Omental fat pad (tissue), 4 donors: Measurements from ENCODE around the gene SETD1A. TPM values are rescaled to one million over a fixed set of nuclear protein-coding genes. Genes with fewer than 3 reads are reported as not detected.

Experiments
- ATAC-seq: fragments of 150-250 bp; one replicate; pipeline ENCODE4 v1.9.1; 2016; ENCODE audit warnings: mild to moderate bottlenecking, moderate library complexity; ENCODE audit not compliant: low FRiP score
- DNase-seq: peaks from one replicate; pipeline ENCODE4 v3.0.0-alpha.2; 2019; ENCODE audit warnings: low spot score
- total RNA-seq, 4 donors: library from RNA; depleted of rRNA; stranded (reverse); fragments of >200 nt; gene quantifications; one replicate each; pipeline ENCODE4 v1.1.0, GENCODE V29; 2016
- TF ChIP-seq, protein P1 (sequence below), 3 donors: fragments of 450-650 bp; IDR thresholded peaks; one replicate each; pipeline ENCODE4 v1.5.1; 2016 to 2017; ENCODE audit warnings: antibody characterized with exemption in 3 of 3, mild to moderate bottlenecking in 3 of 3, moderate library complexity in 2 of 3

SETD1A gene
- total RNA-seq, 4 donors from 2014 or later, result 5.3 to 13.6 (median 9.2) TPM

DNA sequence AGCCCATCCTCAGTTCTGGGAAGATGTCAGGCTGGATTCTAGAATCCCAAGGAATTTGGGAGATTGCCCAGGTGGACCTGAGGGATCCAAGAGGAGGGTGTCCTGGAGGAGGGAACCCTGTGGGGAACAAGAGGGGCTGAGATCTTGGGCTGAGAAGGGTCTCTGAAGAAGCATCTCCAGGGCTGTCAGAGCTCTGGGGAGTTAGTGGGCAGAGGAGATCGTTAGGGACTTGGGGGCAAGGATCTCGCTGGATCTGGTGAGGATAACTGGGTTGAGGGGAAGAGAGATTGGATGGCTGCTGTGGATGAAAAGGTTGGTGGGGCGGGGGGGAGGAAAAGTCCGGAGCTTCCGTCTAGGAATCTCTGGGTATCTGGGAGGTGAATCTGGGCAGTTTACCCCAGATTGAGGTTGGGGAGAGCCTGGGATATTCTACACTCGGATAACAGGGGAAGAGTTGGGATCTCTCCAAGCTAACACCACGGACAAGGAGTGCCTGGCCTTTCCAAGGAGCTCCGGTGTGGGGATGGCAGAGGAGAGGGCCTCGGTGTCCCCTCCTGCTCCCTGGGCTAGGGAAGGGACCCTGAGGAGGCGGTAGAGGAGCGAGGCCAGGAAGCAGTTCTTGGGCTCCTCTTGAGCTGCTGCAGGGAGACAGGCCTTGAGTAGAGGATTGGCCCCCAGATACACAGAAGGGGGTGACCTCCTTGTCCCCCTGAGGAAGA is 32.5 kb upstream of the SETD1A start:
- DNase-seq (no peak), ATAC-seq (no peak)
- TF ChIP-seq, protein P1, sequence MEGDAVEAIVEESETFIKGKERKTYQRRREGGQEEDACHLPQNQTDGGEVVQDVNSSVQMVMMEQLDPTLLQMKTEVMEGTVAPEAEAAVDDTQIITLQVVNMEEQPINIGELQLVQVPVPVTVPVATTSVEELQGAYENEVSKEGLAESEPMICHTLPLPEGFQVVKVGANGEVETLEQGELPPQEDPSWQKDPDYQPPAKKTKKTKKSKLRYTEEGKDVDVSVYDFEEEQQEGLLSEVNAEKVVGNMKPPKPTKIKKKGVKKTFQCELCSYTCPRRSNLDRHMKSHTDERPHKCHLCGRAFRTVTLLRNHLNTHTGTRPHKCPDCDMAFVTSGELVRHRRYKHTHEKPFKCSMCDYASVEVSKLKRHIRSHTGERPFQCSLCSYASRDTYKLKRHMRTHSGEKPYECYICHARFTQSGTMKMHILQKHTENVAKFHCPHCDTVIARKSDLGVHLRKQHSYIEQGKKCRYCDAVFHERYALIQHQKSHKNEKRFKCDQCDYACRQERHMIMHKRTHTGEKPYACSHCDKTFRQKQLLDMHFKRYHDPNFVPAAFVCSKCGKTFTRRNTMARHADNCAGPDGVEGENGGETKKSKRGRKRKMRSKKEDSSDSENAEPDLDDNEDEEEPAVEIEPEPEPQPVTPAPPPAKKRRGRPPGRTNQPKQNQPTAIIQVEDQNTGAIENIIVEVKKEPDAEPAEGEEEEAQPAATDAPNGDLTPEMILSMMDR (IDR thresholded peaks at IDR 0.05), result no peak

DNA sequence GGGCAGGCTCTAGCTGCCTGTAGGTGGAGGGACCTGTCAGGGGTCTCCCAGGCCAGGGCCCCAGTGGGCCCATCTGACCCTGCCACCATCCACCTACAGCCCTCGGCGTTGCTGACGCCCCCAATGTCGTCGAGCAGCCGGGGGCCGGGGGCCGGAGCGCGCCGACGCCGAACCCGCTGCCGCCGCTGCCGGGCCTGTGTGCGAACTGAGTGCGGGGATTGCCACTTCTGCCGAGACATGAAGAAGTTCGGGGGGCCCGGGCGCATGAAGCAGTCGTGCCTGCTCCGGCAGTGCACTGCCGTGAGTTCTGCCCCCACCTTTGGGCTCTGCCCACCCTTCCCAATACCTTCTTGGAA is 31.9 kb upstream of the SETD1A start:
- ATAC-seq (no peak), DNase-seq (no peak)
- TF ChIP-seq, protein P1 (IDR thresholded peaks at IDR 0.05), result no peak

DNA sequence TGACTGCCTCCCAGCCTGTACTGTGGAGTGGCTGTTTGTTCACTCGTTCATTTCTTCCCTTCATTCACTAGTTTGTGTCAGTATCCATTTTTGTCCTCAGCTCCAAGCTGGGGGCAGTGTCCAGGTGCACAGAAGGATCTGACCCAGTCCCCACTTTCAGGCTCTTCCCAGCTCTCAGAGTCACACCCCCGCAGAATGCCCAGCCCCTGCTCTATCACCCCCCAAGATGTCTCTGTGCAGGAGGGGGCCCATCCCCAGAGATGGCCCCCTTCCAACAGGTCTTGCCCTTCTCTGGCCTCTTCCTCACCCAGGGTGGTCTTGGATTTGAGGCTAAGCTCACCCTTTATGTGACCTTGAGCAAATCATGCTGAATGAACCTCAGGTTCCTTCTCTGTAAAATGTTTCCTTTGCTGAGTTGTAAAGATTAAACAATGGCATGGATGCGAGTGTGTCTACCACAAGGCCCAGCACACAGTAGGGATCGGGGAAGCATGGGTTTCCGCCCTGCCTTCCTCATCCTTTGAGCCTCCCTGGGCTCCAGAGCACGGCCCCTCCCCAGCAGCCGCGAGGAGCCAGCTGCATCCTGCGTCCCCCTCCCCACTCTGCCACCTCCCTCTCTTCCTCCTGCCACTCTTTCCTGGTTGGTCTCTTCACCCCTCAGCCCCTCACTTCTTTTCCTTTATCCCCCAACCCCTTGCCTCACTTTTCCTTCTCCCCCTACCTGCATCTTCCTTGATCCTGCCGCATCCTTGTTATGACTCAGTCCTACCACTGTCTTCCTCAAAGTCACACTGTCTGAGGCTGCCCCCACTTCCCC is 31.4 kb upstream of the SETD1A start:
- ATAC-seq (no peak), DNase-seq (no peak)
- TF ChIP-seq, protein P1 (IDR thresholded peaks at IDR 0.05), result no peak

DNA sequence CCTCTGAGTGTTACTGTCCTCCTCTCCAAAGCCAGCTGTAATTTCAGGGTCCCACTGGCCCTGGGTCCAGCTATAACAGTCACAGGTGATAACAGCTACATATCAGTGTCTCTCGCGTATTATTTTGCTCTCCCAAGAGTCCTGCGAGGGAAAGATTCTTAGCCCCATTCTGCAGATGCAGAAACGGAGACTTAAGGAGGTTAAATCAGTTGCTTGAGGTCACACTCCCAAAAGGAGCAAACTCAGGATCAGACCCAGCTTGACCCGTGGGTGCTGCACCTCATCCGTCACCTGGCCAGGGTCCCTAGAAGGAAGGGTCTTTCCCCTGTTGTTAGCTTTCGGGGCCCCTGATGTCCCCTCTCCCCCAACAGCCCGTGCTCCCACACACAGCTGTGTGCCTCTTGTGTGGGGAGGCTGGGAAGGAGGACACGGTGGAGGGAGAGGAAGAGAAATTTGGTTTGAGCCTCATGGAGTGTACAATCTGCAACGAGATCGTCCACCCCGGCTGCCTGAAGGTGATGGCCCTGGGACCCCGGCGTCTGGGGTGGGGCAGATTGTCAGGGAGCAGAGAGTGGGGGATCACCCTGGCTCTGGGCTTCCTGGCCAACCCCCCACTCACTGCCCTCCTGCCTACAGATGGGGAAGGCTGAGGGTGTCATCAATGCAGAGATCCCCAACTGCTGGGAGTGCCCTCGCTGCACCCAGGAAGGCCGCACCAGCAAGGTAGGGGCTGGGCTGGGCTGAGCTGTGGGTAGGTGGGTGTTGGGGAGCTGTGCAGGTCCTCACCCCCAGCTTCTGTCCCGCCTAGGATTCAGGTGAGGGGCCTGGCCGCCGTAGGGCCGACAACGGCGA is 30.4 kb upstream of the SETD1A start:
- TF ChIP-seq, protein P1 (IDR thresholded peaks at IDR 0.05), result no peak
- DNase-seq, result no peak
- no peak for ATAC-seq

DNA sequence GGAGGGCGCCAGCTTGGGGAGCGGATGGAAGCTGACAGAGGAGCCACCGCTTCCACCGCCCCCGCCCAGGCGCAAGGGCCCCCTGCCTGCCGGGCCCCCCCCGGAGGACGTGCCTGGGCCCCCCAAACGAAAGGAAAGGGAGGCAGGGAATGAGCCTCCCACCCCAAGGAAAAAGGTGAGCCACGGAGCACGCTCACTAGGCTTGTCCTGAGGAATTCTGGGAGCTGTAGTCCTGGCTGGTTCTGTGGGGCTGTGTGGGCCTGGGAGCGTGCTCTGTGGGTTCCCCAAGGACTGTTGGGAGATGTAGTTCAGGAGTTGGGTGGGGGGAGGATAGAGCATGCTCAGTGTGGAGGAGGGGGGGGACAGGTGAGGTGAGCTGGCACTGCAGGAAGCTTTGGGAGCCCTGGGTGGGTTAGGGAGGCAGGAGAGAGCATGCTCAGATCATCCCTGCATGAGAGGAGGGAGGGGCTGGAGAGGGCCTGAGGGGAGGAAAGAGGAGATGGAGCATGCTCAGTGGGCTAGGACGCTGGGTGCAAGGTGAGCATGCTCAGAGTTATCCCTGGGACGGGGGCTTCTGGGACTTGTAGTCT is 29.7 kb upstream of the SETD1A start:
- ATAC-seq (no peak), DNase-seq (no peak)
- TF ChIP-seq, protein P1 (IDR thresholded peaks at IDR 0.05), result no peak

DNA sequence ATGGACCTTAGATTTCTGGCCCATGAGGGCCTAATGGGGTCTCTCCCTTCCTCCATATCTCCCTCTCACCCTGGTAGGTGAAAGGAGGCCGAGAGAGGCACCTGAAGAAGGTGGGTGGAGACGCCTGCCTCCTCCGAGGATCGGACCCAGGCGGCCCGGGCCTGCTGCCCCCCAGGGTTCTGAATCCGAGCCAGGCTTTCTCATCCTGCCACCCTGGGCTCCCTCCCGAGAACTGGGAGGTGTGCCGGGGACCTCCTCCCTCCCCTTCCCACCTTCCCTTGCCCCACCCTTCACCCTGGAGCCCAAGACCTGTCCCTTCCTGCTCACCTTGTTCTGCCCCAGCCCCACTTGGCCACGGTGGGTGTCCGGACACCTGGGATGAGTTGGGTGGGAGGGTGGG is 29.2 kb upstream of the SETD1A start:
- no peak for DNase-seq
- TF ChIP-seq, protein P1 (IDR thresholded peaks at IDR 0.05), result no peak
- no peak for ATAC-seq
